VCaP (cell line): ENCODE results near the gene THEMIS.

Experiments used
- H3K27ac ChIP-seq: fragments of 450-650 bp; 2 replicates; pipeline ENCODE4 v1.5.1; 2017
- TF ChIP-seq, protein P1 (sequence below): fragments of 450-650 bp; conservative IDR thresholded peaks from 2 replicates; pipeline ENCODE4 v1.5.1; 2017; ENCODE audit warnings: mild to moderate bottlenecking, moderate library complexity

Gene THEMIS

DNA sequence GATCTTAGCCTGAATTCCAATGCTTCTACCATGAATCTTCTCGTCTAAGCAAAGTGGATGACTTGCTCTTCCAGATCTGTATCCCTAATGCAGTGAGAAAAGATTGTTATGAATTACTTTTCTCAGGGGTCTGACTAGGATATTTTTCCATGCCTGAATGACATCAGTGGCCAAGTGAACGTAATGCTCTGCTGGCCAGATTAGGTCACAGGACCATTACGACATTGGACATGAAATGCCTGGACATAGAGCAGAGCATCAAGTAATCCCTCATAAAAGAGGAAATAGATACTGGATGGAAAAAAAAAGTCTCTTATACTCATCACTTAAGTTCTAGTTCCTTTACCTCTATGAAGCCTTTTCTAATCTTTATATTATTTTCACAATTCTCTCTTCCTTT lies 12.1 kb upstream of the THEMIS start:
- TF ChIP-seq, protein P1, sequence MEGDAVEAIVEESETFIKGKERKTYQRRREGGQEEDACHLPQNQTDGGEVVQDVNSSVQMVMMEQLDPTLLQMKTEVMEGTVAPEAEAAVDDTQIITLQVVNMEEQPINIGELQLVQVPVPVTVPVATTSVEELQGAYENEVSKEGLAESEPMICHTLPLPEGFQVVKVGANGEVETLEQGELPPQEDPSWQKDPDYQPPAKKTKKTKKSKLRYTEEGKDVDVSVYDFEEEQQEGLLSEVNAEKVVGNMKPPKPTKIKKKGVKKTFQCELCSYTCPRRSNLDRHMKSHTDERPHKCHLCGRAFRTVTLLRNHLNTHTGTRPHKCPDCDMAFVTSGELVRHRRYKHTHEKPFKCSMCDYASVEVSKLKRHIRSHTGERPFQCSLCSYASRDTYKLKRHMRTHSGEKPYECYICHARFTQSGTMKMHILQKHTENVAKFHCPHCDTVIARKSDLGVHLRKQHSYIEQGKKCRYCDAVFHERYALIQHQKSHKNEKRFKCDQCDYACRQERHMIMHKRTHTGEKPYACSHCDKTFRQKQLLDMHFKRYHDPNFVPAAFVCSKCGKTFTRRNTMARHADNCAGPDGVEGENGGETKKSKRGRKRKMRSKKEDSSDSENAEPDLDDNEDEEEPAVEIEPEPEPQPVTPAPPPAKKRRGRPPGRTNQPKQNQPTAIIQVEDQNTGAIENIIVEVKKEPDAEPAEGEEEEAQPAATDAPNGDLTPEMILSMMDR, result no peak
- H3K27ac ChIP-seq, result no peak overlapping the region

DNA sequence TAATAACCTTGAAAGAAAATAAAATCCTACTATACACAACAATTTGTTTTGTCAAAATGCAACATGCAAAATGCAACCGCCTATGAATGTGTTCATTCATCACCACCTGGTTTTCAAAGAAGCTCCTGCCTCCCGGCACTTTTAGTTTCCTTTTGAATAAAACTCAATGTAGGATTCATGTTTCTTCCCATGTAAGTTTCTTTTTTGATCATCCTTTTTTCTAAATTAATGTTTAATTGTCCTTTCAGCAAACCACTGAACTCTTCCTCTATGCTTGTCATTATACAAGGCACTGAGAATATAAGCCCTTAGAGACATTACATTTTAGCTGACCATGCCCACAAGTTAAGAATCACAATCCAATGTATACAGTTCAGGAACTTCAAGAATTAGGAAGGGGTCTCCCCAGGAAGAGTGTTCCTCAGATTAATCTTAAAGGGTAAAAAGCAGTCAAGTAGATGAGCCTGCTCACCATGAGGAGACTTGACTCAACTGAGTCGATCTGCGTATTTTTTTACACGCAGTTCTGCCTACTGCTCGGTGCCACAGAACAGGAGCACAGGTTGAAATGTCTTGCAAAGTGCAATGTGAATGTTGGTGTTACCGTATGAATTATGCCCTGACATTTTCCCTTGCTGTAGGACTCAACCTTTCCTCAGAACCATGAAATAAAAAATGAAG lies 7.2 kb upstream of the THEMIS start:
- no peak overlapping the region for H3K27ac ChIP-seq
- TF ChIP-seq, protein P1, result no peak

DNA sequence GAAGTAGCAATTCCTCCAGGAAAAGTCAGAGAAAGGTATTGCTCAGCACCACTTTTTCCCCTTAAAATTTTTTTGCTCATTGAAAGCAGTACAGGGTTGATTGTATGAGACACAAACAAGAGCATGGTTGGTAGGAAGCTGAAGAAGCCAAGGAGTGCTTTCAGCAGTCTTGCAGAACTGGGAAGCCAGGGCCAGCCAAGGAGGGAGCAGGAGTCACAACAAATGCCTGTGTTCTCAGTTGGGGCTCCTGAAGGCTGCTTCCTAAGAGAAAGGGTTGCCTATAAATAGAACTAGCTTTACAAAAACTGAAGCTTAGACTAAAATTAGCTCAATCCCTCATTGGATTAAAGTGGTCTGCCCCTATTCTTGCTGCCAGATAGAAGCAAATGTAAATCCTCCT lies 3.3 kb upstream of the THEMIS start:
- TF ChIP-seq, protein P1, result no peak
- H3K27ac ChIP-seq, result no peak overlapping the region

DNA sequence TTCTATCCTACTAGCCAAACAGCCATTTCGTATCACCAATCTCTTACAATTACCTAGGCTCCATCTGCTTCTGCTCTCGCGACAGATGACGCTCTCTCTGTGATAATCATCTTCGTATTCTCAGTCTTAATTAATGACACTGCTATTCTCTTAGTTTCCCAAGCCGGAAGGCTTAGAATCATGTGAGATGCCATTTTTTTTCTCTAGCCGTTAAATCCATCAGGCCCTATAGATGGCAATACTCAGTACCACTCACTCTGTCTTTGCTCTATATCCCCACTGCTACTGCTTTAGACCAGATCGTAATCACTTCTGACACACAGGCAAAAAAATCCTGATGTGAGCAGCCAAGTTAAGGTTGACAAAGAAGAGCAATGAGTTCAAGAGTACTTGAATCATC lies 2.1 kb upstream of the THEMIS start:
- TF ChIP-seq, protein P1, result no peak
- no peak overlapping the region for H3K27ac ChIP-seq

- H3K27ac ChIP-seq, result no peak overlapping the region
- TF ChIP-seq, protein P1, result no peak
These were observed 3.4 kb downstream of the THEMIS start for GRCh38 chr6:127897484-127897883.

DNA sequence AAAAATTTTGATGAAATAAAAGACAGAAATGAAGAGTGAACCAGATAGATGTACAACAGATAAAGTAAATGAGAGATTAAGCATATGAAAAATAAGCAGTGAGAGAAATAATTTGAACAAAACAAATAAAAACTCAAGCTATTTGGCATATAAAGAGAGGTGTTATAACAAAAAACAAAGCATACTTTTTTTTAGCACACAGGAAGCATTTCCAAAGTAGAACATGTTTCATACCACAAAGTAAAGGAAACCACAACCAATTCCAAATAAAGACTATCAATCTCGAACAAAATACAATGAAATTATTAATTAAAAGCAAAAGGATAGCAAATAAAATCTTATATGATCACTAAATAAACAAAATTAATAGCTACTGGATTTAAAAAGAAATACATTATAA lies 6.8 kb downstream of the THEMIS start:
- H3K27ac ChIP-seq, result no peak overlapping the region
- TF ChIP-seq, protein P1, result no peak

GRCh38 chr6:127893541-127893940 lies 7.3 kb downstream of the THEMIS start:
- H3K27ac ChIP-seq, result no peak overlapping the region
- TF ChIP-seq, protein P1, result no peak
